ENCODE measurements around the gene APOL3.
"Not testable (repeated sequence)": the region's sequence is repeated elsewhere in the genome, so short reads cannot be mapped to it uniquely, and the experiment has no call there.

The APOL3 gene

DNA sequence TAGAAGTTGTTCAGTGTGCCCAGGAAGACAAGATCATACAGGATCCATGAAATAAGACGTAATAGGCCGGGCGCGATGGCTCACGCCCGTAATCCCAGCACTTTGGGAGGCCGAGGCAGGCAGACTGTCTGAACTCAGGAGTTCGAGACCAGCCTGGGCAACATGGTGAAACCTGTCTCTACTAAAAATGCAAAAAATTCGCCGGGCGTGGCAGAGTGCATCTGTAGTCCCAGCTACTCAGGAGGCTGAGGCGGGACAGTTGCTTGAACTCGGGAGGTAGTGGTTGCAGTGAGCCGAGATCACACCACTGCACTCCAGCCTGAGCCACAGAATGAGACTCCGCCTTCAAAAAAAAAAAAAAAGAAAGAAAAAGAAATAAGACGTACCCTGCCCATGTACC is 56.7 kb downstream of the APOL3 start:
- DNase-seq (ENCODE audit: low spot score) = no peak
- TF ChIP-seq CTCF (IDR thresholded peaks at IDR 0.05; ENCODE audit: extremely low read depth, missing control alignments) = no peak

DNA sequence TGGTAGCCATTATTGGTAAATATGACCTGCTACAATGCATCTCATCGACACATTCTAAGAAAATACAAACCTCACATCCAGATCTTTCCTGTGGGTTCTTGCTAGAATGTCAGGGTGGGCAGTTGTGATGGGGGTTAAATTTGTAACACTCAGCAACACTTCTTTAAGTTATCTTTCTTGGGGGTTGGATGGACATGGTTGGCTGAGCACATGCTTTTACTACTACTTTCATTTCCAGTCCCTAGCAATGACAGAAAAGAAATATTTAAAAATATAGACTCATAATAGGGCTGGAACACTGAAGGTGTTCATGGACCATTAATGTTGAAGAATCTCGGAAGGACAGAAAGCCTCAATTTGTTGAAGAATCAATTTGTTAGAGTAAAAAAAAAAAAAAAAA is 57.6 kb downstream of the APOL3 start:
- no peak for TF ChIP-seq CTCF (IDR thresholded peaks at IDR 0.05; ENCODE audit: extremely low read depth, missing control alignments)

DNA sequence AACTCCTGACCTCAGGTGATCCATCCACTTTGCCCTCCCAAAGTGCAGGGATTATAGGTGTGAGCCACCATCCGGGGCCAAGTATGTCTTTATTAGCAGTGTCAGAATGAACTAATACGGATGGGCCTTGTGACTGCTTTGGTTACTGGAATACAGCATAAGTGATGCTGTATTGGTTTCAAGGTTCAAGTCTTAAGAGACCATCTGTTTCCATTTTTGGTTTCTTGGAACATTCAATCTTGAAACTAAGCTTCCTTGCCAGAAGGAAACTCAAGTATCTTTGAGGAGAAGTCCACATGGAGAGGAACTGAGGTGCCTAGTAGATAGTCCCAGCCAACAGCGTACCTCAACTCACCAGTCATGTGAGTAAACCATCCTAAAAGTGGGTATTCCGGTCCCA is 58.8 kb downstream of the APOL3 start:
- DNase-seq (ENCODE audit: low spot score) = no peak
- TF ChIP-seq CTCF (IDR thresholded peaks at IDR 0.05; ENCODE audit: extremely low read depth, missing control alignments) = no peak

More for the DNA sequence above, 57.6 kb downstream of the APOL3 start:
- DNase-seq (ENCODE audit: low spot score) = peak; percentile 37

- not testable (repeated sequence) for DNase-seq (ENCODE audit: low spot score)
These were observed 59.6 kb downstream of the APOL3 start for GRCh38 chr22:36100908-36101307.

DNA sequence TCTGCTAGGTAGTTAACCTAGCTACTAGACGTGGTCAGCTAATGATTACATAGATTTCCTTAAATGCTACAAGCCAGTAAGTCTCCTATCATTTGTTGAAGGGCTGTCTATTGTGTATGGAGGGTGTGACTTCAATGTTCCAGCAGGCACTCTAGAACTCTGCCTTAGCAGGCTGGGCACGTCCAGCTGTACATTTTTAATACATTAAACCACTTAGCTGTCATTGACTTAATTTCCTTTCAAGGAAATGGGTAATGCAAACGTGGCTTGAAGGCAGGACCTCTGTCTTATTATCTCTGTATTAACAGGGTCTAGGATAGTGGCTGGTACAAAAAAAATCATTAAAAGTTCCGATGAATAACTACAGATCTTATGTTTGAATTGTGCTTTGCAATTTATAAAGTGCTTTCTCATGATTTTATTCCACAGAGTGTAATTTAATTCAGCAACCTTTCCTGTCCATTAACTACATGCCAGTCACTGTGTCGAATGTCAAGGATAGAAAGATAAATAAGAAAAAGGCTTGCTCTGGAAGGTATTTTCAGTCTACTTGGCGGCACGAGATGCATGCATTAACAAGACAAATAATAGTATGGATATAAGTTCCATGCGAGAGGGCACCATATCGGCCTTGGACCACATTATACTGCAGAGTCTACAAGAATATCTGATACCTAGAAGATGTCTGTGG is 60.3 kb downstream of the APOL3 start:
- no peak for TF ChIP-seq CTCF (IDR thresholded peaks at IDR 0.05; ENCODE audit: extremely low read depth, missing control alignments)
- DNase-seq (ENCODE audit: low spot score) = no peak

- DNase-seq (ENCODE audit: low spot score) = not testable (repeated sequence)
These were observed 61.0 kb downstream of the APOL3 start for GRCh38 chr22:36099561-36099960.

DNA sequence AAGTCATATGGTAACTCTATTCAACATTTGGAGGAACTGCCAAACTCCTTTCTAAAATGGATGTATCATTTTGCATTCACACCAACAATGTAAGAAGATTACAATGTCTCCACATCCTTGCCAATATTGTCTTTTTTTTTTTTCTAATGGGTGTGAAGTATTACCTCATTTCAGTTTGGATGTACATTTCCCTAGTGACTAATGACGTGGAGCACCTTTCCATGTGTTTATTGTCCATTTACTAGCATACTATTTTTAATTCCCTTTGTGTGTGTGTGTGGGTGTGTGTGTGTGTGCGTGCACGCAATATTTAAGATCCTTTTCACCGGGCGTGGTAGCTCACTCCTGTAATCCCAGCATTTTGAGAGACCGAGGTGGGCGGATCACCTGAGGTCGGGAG is 62.7 kb downstream of the APOL3 start:
- no peak for TF ChIP-seq CTCF (IDR thresholded peaks at IDR 0.05; ENCODE audit: extremely low read depth, missing control alignments)
- no peak for DNase-seq (ENCODE audit: low spot score)

- DNase-seq (ENCODE audit: low spot score) = not testable (repeated sequence)
These were observed 69.8 kb downstream of the APOL3 start for GRCh38 chr22:36090772-36091171.
